COLO668 (cell line): Measurements from ENCODE around the gene KLHL3.

ENCODE experiments used
- DNase-seq: peaks from one replicate; lab custom pipeline; 2025; ENCODE audit not compliant: unreplicated experiment; lab: John Stamatoyannopoulos, UW

Gene KLHL3

GRCh38 chr5:137747848-137748247 is 12.0 kb upstream of the KLHL3 start:
- no peak for DNase-seq

- DNase-seq, result peak; percentile 32
Observed at GRCh38 chr5:137743031-137743640, 7.2 kb upstream of the KLHL3 start.

GRCh38 chr5:137741718-137742117 is 5.8 kb upstream of the KLHL3 start:
- peak; percentile 63 for DNase-seq

GRCh38 chr5:137739737-137740136 is 3.8 kb upstream of the KLHL3 start:
- DNase-seq, result no peak

- DNase-seq, result no peak
Observed at GRCh38 chr5:137738947-137739346, 3.1 kb upstream of the KLHL3 start.

GRCh38 chr5:137737349-137738131 is 1.7 kb upstream of the KLHL3 start:
- no peak for DNase-seq

GRCh38 chr5:137736496-137736895 is 607 bp upstream of the KLHL3 start:
- DNase-seq, result no peak

GRCh38 chr5:137734962-137735554 is 831 bp downstream of the KLHL3 start:
- peak; percentile 40 for DNase-seq

GRCh38 chr5:137734331-137734730 is 1.6 kb downstream of the KLHL3 start:
- peak; percentile 22 for DNase-seq

- no peak for DNase-seq
Observed at GRCh38 chr5:137733922-137734321, 2.0 kb downstream of the KLHL3 start.

- no peak for DNase-seq
Observed at GRCh38 chr5:137733006-137733405, 2.9 kb downstream of the KLHL3 start.

GRCh38 chr5:137731176-137731575 is 4.7 kb downstream of the KLHL3 start:
- DNase-seq, result no peak

GRCh38 chr5:137730336-137730735 is 5.6 kb downstream of the KLHL3 start:
- no peak for DNase-seq

GRCh38 chr5:137728048-137728447 is 7.8 kb downstream of the KLHL3 start:
- no peak for DNase-seq

GRCh38 chr5:137727623-137728022 is 8.3 kb downstream of the KLHL3 start:
- DNase-seq, result no peak

- no peak for DNase-seq
Observed at GRCh38 chr5:137724251-137724650, 11.6 kb downstream of the KLHL3 start.

- no peak for DNase-seq
Observed at GRCh38 chr5:137718611-137719010, 17.3 kb downstream of the KLHL3 start.

GRCh38 chr5:137716337-137716736 is 19.6 kb downstream of the KLHL3 start:
- no peak for DNase-seq

- DNase-seq, result no peak
Observed at GRCh38 chr5:137715456-137715855, 20.4 kb downstream of the KLHL3 start.

GRCh38 chr5:137714946-137715345 is 20.9 kb downstream of the KLHL3 start:
- DNase-seq, result no peak

GRCh38 chr5:137714494-137714893 is 21.4 kb downstream of the KLHL3 start:
- no peak for DNase-seq

- DNase-seq, result no peak
Observed at GRCh38 chr5:137712139-137712667, 23.7 kb downstream of the KLHL3 start.
